Erythroblast (primary cell): Measurements from ENCODE around the gene NDUFAF5.
"Not testable (repeated sequence)": the region's sequence is repeated elsewhere in the genome, so short reads cannot be mapped to it uniquely, and the experiment has no call there.

Experiments used
- DNase-seq, 2 experiments: peaks; one replicate each; lab custom pipeline; 2025; lab: John Stamatoyannopoulos, UW
- GATA1 ChIP-seq: IDR thresholded peaks from 2 replicates; pipeline ENCODE4 v1.6.1; 2011; ENCODE audit warnings: low read depth, mild to moderate bottlenecking, control low read depth, low read length, moderate library complexity
- POLR2A ChIP-seq: IDR thresholded peaks from 2 replicates; pipeline ENCODE4 v1.6.1; 2011; ENCODE audit warnings: mild to moderate bottlenecking, low read length

NDUFAF5 gene

DNA sequence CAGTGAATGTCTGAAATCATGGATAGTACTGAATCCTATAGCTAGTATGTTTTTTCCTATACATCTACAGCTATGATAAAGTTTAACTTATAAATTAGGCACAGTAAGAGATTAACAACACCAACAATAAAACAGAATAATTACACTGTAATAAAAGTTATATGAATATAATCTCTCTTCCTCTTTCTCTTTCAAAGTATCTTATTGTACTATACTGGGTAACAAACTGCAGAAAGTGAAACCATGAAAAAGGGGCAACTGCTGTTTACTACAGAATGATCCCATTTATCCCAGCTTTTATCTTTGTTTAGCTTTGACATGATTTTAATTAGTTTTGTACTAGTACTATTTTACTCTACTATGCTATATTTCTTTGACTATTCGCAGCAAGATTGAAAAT is 25.9 kb upstream of the NDUFAF5 start:
- no peak for TF ChIP-seq GATA1
- TF ChIP-seq POLR2A: no peak
- no peak for DNase-seq

DNA sequence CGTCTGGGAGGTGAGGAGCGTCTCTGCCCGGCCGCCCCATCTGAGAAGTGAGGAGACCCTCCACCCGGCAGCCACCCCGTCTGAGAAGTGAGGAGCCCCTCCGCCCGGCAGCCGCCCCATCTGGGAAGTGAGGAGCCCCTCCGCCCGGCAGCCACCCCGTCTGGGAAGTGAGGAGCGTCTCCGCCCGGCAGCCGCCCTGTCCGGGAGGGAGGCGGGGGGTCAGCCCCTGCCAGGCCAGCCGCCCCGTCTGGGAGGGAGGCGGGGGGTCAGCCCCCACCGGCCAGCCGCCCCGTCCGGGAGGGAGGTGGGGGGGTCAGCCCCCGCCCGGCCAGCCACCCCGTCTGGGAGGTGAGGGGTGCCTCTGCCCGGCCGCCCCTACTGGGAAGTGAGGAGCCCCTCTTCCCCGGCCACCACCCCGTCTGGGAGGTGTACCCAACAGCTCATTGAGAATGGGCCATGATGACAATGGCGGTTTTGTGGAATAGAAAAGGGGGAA is 24.3 kb upstream of the NDUFAF5 start:
- not testable (repeated sequence) for DNase-seq

DNA sequence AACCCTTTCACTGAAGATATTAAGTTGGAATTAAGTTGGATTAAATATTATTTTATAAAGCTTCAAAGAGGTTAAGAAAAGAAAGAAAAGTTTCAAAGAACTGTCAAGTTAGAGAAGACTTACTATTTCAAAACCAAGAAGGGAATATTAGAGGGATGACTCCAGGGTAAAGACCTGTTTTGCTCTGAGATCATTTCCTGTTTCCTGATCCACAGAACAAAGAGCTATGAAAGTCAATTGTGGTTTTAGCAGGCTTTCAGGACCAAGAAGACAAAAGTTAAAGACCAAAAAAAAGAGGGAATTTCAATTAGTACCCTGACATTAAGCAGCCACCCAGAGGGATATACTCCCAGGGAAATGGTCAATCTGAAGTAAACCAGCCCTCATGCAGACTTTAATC is 19.5 kb upstream of the NDUFAF5 start:
- TF ChIP-seq GATA1: no peak
- TF ChIP-seq POLR2A: no peak

DNA sequence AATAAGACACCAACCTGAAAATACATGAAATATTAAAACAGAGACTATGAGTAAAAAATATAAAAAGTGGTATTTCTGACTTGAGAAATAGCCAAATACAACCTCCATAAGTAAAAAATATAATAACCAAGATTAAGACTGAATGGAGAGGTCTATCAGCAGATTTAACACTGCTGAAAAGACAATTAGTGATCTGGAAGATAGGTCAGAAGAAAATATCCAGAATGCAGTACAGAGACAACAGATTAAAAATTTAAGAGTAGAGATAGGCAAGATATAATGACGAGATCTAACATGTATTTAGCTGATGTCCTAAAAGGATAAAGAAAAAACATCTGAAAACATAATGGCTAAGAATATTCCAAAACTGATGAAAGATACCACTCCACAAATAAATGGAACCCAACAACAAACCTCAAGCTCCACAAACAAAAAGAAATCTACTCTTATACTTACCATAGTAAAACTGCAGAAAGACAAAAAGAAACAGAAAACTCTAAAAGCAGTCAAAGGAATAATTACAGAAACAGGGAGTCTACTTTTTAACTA is 18.9 kb upstream of the NDUFAF5 start:
- no peak for DNase-seq
- no peak for TF ChIP-seq POLR2A
- TF ChIP-seq GATA1: no peak

More for the DNA sequence above, 19.5 kb upstream of the NDUFAF5 start:
- no peak for DNase-seq

DNA sequence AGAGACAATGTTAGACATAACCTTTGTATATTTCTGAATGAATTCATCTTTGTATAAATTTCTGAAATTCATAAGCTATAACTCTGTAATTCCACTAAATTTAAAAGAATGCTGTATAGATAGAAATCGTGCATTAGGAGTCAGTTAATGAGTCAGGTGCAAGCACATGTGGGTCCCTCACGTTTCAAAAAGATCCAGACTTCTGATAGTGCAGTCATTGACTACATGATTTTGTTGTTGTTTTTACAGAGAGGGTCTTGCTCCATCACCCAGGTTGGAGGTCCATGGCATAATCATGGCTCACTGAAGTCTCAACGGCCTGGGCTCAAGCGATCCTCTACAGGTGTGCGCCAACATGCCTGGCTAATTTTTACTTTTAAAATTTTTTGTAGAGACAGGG is 14.7 kb upstream of the NDUFAF5 start:
- TF ChIP-seq GATA1: no peak
- no peak for TF ChIP-seq POLR2A
- DNase-seq: no peak

DNA sequence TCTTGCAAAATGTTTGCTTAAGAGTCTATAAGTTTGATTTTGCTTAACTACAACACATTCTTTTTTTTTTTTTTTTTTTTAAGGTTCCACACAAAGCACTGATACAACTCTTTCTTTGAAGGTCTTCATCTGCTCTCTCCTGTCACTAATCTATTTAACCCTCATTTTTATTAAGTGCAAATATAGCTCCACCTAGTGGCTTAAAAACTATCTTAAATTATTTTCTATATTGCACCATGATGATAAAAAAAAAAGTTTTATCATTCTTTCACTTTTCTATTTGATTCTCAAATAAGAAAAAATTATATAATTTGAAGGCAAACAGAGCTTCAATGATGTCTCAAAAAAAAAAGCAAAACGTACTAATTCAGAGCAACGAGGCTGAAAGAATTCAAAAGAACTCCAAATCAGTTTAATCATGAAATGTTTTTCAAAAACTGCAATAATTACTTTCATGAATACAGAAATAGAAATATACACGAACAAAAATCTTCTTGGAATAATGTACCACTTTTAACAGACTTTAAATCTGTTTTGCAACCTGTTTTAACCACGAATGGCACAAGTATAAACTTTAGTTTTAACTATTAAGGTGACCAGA is 12.9 kb upstream of the NDUFAF5 start:
- TF ChIP-seq GATA1: no peak
- no peak for TF ChIP-seq POLR2A
- peak; percentile 26 to 38 for DNase-seq

DNA sequence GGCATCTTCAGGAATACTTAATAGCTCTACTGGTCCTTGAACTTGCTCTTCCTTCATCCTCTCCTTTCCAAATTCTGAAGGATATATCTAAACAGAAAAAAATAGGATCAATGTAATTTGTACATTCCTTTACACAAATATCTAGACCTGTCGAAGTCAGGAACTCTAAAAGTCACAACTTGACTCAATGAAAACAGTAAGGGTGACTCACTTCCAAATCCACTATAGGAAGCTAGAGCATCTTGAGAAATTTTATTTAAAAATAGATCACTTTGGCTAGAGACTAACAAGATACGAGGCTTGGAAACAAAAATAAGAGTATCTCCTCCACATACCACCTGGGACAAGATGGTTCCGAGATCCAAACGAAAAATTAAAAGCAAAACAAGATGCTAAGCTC is 12.3 kb upstream of the NDUFAF5 start:
- DNase-seq: no peak
- TF ChIP-seq GATA1 (no peak), POLR2A (no peak)

DNA sequence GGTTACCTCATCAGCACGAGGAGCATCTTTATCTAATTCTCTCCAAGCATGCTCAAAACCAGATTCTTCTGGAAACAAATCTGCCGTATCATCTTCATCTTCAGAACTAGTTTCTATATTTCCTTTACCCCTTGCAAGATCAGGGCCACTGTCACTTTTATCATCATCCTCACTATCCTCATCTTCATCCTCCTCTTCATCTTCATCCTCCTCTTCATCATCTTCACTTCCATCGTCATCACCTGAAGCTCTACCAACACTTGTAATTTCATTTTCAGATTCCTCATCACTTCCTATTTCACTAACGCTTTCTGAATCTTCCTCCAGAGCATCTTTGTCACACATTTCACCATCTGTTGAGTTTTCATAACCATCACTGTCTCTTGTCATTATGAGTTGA is 9.0 kb upstream of the NDUFAF5 start:
- TF ChIP-seq GATA1 (no peak), POLR2A (no peak)
- no peak for DNase-seq

DNA sequence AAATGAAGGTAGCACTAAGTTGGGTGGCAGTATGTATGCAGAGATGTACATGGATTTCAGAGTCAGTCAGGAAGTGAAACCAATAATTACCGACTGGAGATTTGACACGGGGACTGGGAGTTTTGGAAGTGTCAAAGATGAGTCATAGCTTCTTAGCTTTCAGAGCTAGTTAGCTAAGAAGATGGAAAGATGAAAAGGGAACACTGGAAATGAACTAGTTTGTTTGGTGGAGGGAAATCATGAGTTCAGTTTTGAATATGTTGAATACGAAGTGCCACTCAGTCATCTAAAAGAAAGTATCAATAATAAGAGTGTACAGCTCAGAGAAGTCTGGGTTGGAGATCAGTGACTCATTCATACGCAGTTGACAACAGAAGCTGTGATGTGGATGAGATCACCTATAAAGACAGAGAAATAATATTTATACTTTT is 7.6 kb upstream of the NDUFAF5 start:
- TF ChIP-seq POLR2A (no peak), GATA1 (no peak)
- no peak for DNase-seq

DNA sequence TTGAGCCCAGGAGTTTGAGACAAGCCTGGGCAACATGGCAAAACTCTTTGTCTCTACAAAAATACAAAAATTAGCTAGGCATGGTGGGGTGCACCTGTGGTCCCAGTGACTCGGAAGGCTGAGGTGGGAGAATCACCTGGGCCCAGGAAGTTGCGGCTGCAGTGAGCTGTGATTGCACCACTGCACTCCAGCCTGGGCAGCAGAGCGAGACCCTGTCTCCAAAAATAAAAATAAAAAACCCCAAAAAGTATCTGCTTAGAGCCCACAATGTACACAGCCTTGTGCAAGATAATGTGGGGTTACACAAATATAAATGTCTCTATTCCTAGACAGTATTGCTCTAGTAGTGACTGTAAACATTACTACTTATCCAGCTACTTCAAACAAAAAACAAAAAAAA is 6.0 kb upstream of the NDUFAF5 start:
- TF ChIP-seq POLR2A: no peak
- TF ChIP-seq GATA1: no peak
- no peak for DNase-seq

DNA sequence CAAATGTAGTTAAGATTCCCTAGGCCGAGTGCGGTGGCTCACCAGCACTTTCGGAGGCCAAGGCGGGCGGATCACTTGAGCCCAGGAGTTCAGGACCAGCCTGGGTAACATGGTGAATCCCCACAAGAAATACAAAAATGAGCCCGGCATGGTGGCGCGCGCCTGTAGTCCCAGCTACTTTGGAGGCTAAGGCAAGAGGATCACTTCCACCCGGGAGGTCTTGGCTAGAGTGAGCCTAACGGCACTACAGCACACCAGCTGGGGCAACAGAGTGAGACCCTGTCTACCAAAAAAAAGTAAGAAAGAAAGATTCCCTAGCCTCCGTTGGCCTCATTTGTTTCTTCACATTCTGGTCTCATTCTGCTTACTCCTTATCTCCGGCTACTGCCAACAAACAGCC is 1.3 kb upstream of the NDUFAF5 start:
- DNase-seq: peak in 1 of 2 experiments; percentile 2
- TF ChIP-seq POLR2A: no peak
- TF ChIP-seq GATA1: no peak

DNA sequence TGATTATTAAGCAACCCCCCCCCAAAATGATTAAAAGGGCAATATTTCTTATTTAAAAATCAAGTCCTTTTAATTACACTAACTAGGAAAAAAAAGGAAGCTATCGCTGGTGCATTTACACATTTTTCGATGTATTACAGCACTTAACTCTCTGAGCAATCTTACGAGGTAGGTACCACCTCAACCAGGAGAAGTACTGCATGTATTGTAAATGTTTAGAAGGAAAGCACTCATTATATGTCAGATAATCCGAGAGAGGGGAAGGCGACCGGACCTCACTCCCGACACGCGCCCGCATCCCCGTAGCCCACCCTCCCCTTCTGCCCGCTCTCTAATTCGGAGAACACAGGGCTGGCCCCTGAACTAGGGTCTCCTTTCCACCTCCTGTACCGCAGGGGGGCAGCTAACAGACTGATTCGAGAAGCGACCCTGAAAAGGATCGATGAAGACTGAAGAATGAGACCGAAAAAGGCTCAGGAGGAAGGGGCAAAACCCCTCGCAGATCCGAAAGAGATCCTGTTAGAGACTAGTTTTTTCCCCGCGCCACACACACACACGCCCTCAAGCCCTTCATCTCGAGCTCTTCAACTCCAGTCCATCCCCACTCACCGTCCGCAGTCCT is 446 bp upstream of the NDUFAF5 start:
- TF ChIP-seq GATA1 (no peak), POLR2A (no peak)
- no peak for DNase-seq

DNA sequence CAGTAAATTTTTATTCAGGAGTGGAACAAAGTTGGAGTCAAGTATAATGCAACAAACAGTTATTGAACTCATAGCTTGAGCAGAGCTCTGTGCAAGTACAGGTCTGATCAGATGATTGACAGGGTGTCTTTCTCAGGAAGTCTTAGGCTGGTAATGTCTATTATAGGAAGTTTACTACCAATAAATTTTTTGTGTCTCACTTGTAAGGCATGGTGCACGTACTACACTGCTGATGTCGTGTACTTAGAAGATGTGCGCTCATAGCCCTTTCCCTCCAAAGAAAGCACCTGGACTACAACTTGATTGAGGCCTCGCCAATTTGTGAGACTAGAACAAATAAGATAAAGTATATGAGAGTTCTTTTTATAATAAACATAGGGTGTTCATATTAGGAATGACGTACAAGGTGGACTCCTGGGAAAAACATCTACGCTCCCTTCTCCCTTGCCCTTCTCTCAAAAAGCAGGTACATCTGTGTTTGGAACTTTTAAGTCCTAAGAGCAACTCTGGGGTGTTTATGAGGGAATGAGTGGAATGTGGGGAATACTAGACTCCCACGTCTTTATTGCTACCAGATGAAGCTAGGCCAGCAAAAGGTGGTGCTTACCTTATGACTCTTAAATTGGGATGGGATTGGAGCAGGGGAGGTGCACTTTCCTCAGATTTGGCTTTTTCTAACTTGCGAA is 1.5 kb downstream of the NDUFAF5 start:
- TF ChIP-seq POLR2A (no peak), GATA1 (no peak)

DNA sequence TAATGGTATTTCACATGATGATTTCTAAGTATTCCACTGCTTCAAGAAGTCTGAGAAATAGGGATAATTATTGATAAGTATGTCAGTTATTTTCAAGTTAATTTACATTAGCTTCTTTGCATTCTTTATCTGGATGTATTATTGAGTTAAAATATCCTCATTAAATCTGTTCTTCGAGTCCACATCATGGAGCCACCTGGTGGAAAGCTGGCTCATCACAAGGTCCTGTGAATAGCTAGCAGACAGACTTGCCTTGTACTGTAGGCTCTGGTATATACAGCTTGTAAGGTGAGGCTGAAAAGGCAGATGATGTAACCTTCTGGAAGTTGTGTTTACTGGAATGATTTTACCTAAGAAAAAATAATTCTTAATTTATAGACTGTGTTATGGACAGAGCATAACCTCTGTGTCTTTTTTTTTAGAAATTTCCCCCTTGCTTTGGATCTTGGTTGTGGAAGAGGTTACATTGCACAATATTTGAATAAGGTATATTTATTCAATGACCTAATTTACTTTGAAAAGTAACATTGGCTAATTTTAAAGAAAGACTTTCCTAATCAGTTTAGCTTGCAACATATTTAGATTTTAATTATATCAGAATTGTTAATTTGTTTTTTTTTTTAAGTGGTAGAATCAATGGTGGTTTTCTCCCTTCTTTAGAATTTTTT is 3.5 kb downstream of the NDUFAF5 start:
- TF ChIP-seq POLR2A (no peak), GATA1 (no peak)
- DNase-seq: peak; percentile 37 to 43

More for the DNA sequence above, 1.5 kb downstream of the NDUFAF5 start:
- DNase-seq: peak in 1 of 2 experiments; percentile 7

DNA sequence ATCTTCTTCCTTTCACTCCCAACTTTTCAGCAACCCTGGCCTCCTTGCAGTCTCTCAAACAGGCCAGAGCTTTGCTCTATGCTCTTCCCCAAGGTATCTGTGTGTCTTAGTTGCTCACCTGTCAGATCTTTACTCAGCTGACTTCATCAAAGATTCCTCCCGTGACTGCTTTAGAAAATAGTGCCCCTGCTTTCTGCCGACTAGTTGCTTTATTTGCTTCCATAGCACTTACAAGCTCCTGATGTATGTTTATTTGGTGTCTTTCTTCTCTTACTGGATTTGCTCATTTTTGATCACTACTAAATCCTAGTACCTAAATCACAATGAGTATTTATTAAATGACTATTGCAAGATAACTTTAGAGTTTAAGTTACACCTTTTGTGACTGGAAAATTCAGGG is 5.9 kb downstream of the NDUFAF5 start:
- no peak for DNase-seq
- TF ChIP-seq POLR2A: no peak
